IPS DF 4.7 (cell line): ENCODE measurements around the gene ZNF106.

ENCODE experiments used
- DNase-seq: peaks from one replicate; pipeline ENCODE4 v3.0.0-alpha.2; 2013; ENCODE audit warnings: low spot score; ENCODE audit errors: extremely low read depth

The ZNF106 gene

GRCh38 chr15:42368096-42368495, 122.8 kb downstream of the ZNF106 start:
- no peak for DNase-seq

GRCh38 chr15:42367041-42367440, 123.9 kb downstream of the ZNF106 start:
- DNase-seq = no peak

GRCh38 chr15:42365921-42366550, 124.9 kb downstream of the ZNF106 start:
- no peak for DNase-seq

- no peak for DNase-seq
Observed at GRCh38 chr15:42364529-42364928, 126.4 kb downstream of the ZNF106 start.

- DNase-seq = no peak
Observed at GRCh38 chr15:42363942-42364341, 127.0 kb downstream of the ZNF106 start.

- DNase-seq = peak; percentile 53
Observed at GRCh38 chr15:42363487-42363886, 127.5 kb downstream of the ZNF106 start.
